Memory B cell (primary cell): ENCODE results near the gene EML6.
A peak's percentile ranks its signal among the peaks of the same experiment; 100 is the strongest.
"Not testable (repeated sequence)": the region's sequence is repeated elsewhere in the genome, so short reads cannot be mapped to it uniquely, and the experiment has no call there.

Source experiments
- ATAC-seq: fragments of 150-1000 bp; cut with Tn5 transposase; 2 replicates; pipeline ENCODE4 v1.10.0; 2021; ENCODE audit warnings: low read depth, mild to moderate bottlenecking, moderate library complexity
- DNase-seq, 2 donors: peaks; one replicate each; pipeline ENCODE4 v3.0.0; 2022; ENCODE audit warnings: low spot score in 2 of 2
- H3K27ac Mint-ChIP-seq: one replicate; pipeline ENCODE4 v1.8.0; 2022; ENCODE audit warnings: mild to moderate bottlenecking, moderate library complexity, mixed read lengths
- H3K27me3 Mint-ChIP-seq: one replicate; pipeline ENCODE4 v1.8.0; 2022; ENCODE audit warnings: mixed read lengths
- H3K36me3 Mint-ChIP-seq: one replicate; pipeline ENCODE4 v1.8.0; 2022; ENCODE audit warnings: mild to moderate bottlenecking, mixed read lengths
- H3K4me1 Mint-ChIP-seq: one replicate; pipeline ENCODE4 v1.8.0; 2022; ENCODE audit warnings: mixed read lengths
- H3K4me3 Mint-ChIP-seq: one replicate; pipeline ENCODE4 v1.8.0; 2022; ENCODE audit warnings: mild to moderate bottlenecking, moderate library complexity, mixed read lengths
- H3K9me3 Mint-ChIP-seq: one replicate; pipeline ENCODE4 v1.8.0; 2022; ENCODE audit warnings: mixed read lengths

EML6 gene

GRCh38 chr2:54841500-54841899, 118.0 kb downstream of the EML6 start:
- H3K4me1 Mint-ChIP-seq: peaks cover 13% of the 10 kb centered on the region
- not testable (repeated sequence) for H3K9me3 Mint-ChIP-seq, ATAC-seq, H3K36me3 Mint-ChIP-seq, H3K27me3 Mint-ChIP-seq, DNase-seq, H3K27ac Mint-ChIP-seq, H3K4me3 Mint-ChIP-seq

- H3K27me3 Mint-ChIP-seq: no peaks in the 10 kb centered on the region
- no peak overlapping the region for H3K4me3 Mint-ChIP-seq
- no peak for DNase-seq
- ATAC-seq: peak; percentile 74
- H3K9me3 Mint-ChIP-seq: no peaks in the 10 kb centered on the region
- no peak overlapping the region for H3K27ac Mint-ChIP-seq
- peaks cover 7% of the 10 kb centered on the region for H3K4me1 Mint-ChIP-seq
- peaks cover 4% of the 10 kb centered on the region for H3K36me3 Mint-ChIP-seq
Measured at GRCh38 chr2:54845094-54845493, 121.6 kb downstream of the EML6 start.

GRCh38 chr2:54845514-54845913, 122.1 kb downstream of the EML6 start:
- H3K27ac Mint-ChIP-seq: no peak overlapping the region
- ATAC-seq (no peak), DNase-seq (no peak)
- H3K36me3 Mint-ChIP-seq: peaks cover 8% of the 10 kb centered on the region
- peaks cover 7% of the 10 kb centered on the region for H3K4me1 Mint-ChIP-seq
- H3K27me3 Mint-ChIP-seq: no peaks in the 10 kb centered on the region
- H3K9me3 Mint-ChIP-seq: no peaks in the 10 kb centered on the region
- no peak overlapping the region for H3K4me3 Mint-ChIP-seq

GRCh38 chr2:54850171-54851122, 127.0 kb downstream of the EML6 start:
- Mint-ChIP-seq H3K4me1 (peaks cover 1% of the 10 kb centered on the region), H3K9me3 (no peaks in the 10 kb centered on the region), H3K4me3 (no peak overlapping the region), H3K36me3 (peaks cover 18% of the 10 kb centered on the region), H3K27me3 (no peaks in the 10 kb centered on the region), H3K27ac (no peak overlapping the region)
- no peak for DNase-seq
- ATAC-seq: no peak

- no peak for ATAC-seq
- no peaks in the 10 kb centered on the region for H3K4me1 Mint-ChIP-seq
Measured at GRCh38 chr2:54853616-54854310, 130.3 kb downstream of the EML6 start.

GRCh38 chr2:54855434-54855833, 132.0 kb downstream of the EML6 start:
- no peak for ATAC-seq
- H3K27me3 Mint-ChIP-seq: no peaks in the 10 kb centered on the region

More at GRCh38 chr2:54853616-54854310, 130.3 kb downstream of the EML6 start:
- no peak for DNase-seq
- Mint-ChIP-seq H3K27ac (no peak overlapping the region), H3K4me3 (no peak overlapping the region), H3K27me3 (no peaks in the 10 kb centered on the region), H3K9me3 (no peaks in the 10 kb centered on the region), H3K36me3 (peaks cover 21% of the 10 kb centered on the region)

GRCh38 chr2:54858021-54858681, 134.7 kb downstream of the EML6 start:
- no peaks in the 10 kb centered on the region for H3K4me1 Mint-ChIP-seq
- ATAC-seq: no peak
- no peak overlapping the region for H3K27ac Mint-ChIP-seq
- peaks cover 15% of the 10 kb centered on the region for H3K36me3 Mint-ChIP-seq
- no peaks in the 10 kb centered on the region for H3K9me3 Mint-ChIP-seq
- no peak for DNase-seq
- H3K27me3 Mint-ChIP-seq: no peaks in the 10 kb centered on the region
- no peak overlapping the region for H3K4me3 Mint-ChIP-seq

More at GRCh38 chr2:54855434-54855833, 132.0 kb downstream of the EML6 start:
- Mint-ChIP-seq H3K27ac (no peak overlapping the region), H3K4me1 (no peaks in the 10 kb centered on the region), H3K9me3 (no peaks in the 10 kb centered on the region), H3K4me3 (no peak overlapping the region), H3K36me3 (peaks cover 14% of the 10 kb centered on the region)
- no peak for DNase-seq

- no peak overlapping the region for H3K27ac Mint-ChIP-seq
- no peak for DNase-seq
- no peak for ATAC-seq
- no peaks in the 10 kb centered on the region for H3K27me3 Mint-ChIP-seq
- H3K36me3 Mint-ChIP-seq: peaks cover 12% of the 10 kb centered on the region
- no peak overlapping the region for H3K4me3 Mint-ChIP-seq
- H3K9me3 Mint-ChIP-seq: no peaks in the 10 kb centered on the region
- H3K4me1 Mint-ChIP-seq: no peaks in the 10 kb centered on the region
Measured at GRCh38 chr2:54859416-54859815, 136.0 kb downstream of the EML6 start.

- no peak for DNase-seq
- Mint-ChIP-seq H3K4me1 (no peaks in the 10 kb centered on the region), H3K27me3 (no peaks in the 10 kb centered on the region), H3K36me3 (peaks cover 11% of the 10 kb centered on the region), H3K27ac (no peak overlapping the region), H3K9me3 (no peaks in the 10 kb centered on the region), H3K4me3 (no peak overlapping the region)
- ATAC-seq: no peak
Measured at GRCh38 chr2:54859997-54860701, 136.7 kb downstream of the EML6 start.

GRCh38 chr2:54862229-54862628, 138.8 kb downstream of the EML6 start:
- no peak overlapping the region for H3K27ac Mint-ChIP-seq
- no peaks in the 10 kb centered on the region for H3K9me3 Mint-ChIP-seq
- no peak overlapping the region for H3K4me3 Mint-ChIP-seq
- H3K4me1 Mint-ChIP-seq: peaks cover 4% of the 10 kb centered on the region
- no peaks in the 10 kb centered on the region for H3K27me3 Mint-ChIP-seq
- peaks cover 8% of the 10 kb centered on the region for H3K36me3 Mint-ChIP-seq
- DNase-seq (no peak), ATAC-seq (no peak)

- Mint-ChIP-seq H3K27ac (no peak overlapping the region), H3K4me3 (no peak overlapping the region), H3K36me3 (peaks cover 8% of the 10 kb centered on the region), H3K4me1 (peaks cover 9% of the 10 kb centered on the region), H3K9me3 (no peaks in the 10 kb centered on the region), H3K27me3 (no peaks in the 10 kb centered on the region)
- DNase-seq: no peak
- ATAC-seq: no peak
Measured at GRCh38 chr2:54862742-54863141, 139.3 kb downstream of the EML6 start.

GRCh38 chr2:54863660-54864059, 140.2 kb downstream of the EML6 start:
- Mint-ChIP-seq H3K36me3 (peaks cover 8% of the 10 kb centered on the region), H3K4me3 (no peak overlapping the region), H3K4me1 (peaks cover 10% of the 10 kb centered on the region), H3K27me3 (no peaks in the 10 kb centered on the region), H3K9me3 (no peaks in the 10 kb centered on the region), H3K27ac (no peak overlapping the region)
- DNase-seq (no peak), ATAC-seq (no peak)

- no peak overlapping the region for H3K4me3 Mint-ChIP-seq
- no peak for DNase-seq
- ATAC-seq: no peak
- H3K36me3 Mint-ChIP-seq: peaks cover 8% of the 10 kb centered on the region
- peaks cover 10% of the 10 kb centered on the region for H3K4me1 Mint-ChIP-seq
- H3K27me3 Mint-ChIP-seq: no peaks in the 10 kb centered on the region
- no peaks in the 10 kb centered on the region for H3K9me3 Mint-ChIP-seq
- H3K27ac Mint-ChIP-seq: no peak overlapping the region
Measured at GRCh38 chr2:54864096-54864495, 140.6 kb downstream of the EML6 start.
